Esophagus (tissue), 2 donors: Measurements from ENCODE around the gene PNMA6E. TPM values are rescaled to one million over a fixed set of nuclear protein-coding genes. Genes with fewer than 3 reads are reported as not detected.
"Not testable (repeated sequence)": the region's sequence is repeated elsewhere in the genome, so short reads cannot be mapped to it uniquely, and the experiment has no call there.

Source experiments
- H3K27ac ChIP-seq, 2 donors: one replicate each; pipeline ENCODE4 v1.5.1; 2013; ENCODE audit warnings: low read depth in 2 of 2, mild to moderate bottlenecking in 2 of 2, inconsistent platforms in 1 of 2, low read length in 1 of 2, moderate library complexity in 1 of 2
- H3K27me3 ChIP-seq, 2 donors: one replicate each; pipeline ENCODE4 v1.6.1; 2013; ENCODE audit warnings: low read length in 2 of 2, control low read depth in 1 of 2, mild to moderate bottlenecking in 1 of 2; ENCODE audit not compliant: insufficient read depth in 2 of 2, control insufficient read depth in 1 of 2
- H3K36me3 ChIP-seq, 2 donors: one replicate each; pipeline ENCODE4 v1.6.1; 2013; ENCODE audit warnings: low read length in 1 of 2; ENCODE audit not compliant: control insufficient read depth in 2 of 2, insufficient read depth in 2 of 2
- H3K4me1 ChIP-seq, 2 donors: one replicate each; pipeline ENCODE4 v1.6.1; 2013; ENCODE audit warnings: low read length in 1 of 2; ENCODE audit not compliant: control insufficient read depth in 2 of 2, insufficient read depth in 2 of 2
- H3K4me3 ChIP-seq, 2 donors: one replicate each; pipeline ENCODE4 v1.5.1; 2013; ENCODE audit warnings: low read length in 2 of 2, mild to moderate bottlenecking in 2 of 2, low read depth in 1 of 2, moderate library complexity in 1 of 2
- H3K9me3 ChIP-seq, 2 donors: one replicate each; pipeline ENCODE4 v1.6.1; 2013; ENCODE audit warnings: mild to moderate bottlenecking in 2 of 2, low read depth in 1 of 2, low read length in 1 of 2, moderate library complexity in 1 of 2; ENCODE audit not compliant: control insufficient read depth in 2 of 2, insufficient read depth in 1 of 2
- WGBS, 2 donors: extraction: QIAGEN DNeasy Blood & Tissue Kit; methylation state at CpG; one replicate each; pipeline ENCODE4 v1.1.7; 2013; 5-methylcytosine and 5-hydroxymethylcytosine counted together
- polyA plus RNA-seq, 2 donors: library from polyadenylated mRNA; stranded (reverse); fragments of 200-250 nt; gene quantifications; one replicate each; pipeline ENCODE4 v1.2.3, GENCODE V29; 2013
- donor health status: healthy with polysubstance abuse.
- donor health status: Bipolar disorder and iron deficiency.

The PNMA6E gene
- polyA plus RNA-seq, 2 donors, result not detected

DNA sequence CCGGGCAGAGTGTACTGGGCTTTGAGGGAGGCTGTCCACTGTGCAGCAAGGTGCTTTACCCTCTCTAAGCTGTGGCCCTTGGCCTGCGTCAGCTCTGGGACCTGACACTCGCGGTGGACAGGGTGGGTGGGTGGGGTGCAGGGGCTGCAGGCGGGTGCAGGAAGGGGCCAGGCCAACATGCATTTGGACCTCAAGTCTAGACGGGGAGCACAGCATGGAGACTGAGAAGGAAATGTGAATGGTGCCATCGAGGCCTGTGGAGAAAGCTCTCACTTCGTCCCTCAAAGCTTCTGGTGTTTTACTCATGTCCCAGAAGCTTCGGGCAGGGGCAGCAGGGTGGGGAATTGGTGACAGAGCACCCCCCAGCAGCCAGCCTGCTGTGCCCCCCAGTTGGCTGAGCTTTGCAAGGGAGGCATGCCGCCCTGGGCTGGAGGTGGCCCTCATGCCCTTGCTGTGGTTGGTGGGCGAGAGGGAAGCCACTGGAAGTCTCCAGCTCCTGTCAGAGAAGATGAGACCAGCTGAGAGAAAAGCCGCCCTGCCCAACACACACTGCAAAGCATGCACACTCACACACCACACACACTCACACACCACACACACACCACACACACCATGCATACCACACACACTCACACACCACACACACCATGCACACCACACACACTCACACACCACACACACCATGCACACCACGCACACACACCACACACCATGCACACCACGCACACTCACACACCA lies 12.3 kb downstream of the PNMA6E start:
- no peaks in the 10 kb centered on the region for H3K27me3 ChIP-seq
- H3K4me3 ChIP-seq, result no peak overlapping the region
- H3K9me3 ChIP-seq, result no peaks in the 10 kb centered on the region
- H3K4me1 ChIP-seq, result no peaks in the 10 kb centered on the region
- no peak overlapping the region for H3K27ac ChIP-seq
- 86 to 87% methylated on average over 11 to 14 of the region's 14 CpGs for WGBS, 2 donors
- H3K36me3 ChIP-seq, result no peaks in the 10 kb centered on the region

DNA sequence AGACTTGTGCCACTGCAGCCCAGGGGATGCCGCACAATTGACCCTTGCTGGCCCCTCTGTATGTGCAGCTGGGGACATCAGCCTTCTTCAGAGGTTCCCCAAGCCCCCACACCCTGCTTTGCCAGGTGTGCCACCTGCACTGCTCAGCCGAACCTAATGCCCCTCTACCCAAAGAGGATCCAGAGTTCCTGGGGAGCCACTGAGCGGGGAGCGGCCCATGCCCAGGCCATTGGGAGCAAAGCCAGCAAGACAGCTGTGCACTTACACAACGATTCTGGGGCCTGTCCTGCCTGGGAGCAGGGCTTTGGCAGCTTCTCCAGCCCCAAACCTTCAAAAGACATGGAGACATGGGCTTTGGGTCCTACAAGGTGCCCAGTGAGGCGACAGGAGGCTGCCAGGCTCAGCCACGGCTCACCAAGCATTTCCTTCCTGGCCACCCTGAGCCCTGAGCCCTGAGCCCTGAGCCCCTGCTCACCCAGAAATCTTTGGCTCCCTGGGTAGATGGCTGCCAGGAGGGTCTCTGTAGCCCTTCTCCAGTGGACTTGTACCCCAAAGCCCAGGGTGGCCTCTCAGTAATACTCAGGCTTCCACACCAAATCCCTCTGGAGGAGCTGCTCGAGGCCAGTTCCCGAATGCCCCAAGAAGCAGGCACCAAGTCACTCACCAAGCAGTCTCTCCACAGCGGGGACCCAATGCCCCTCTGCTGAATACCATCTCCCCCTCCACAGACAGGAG lies 13.0 kb downstream of the PNMA6E start:
- WGBS, 2 donors, result 84% methylated on average over 10 of the region's 10 CpGs
- Histone ChIP-seq H3K27me3 (no peaks in the 10 kb centered on the region), H3K36me3 (no peaks in the 10 kb centered on the region), H3K4me1 (no peaks in the 10 kb centered on the region), H3K9me3 (no peaks in the 10 kb centered on the region), H3K27ac (no peak overlapping the region), H3K4me3 (no peak overlapping the region)

DNA sequence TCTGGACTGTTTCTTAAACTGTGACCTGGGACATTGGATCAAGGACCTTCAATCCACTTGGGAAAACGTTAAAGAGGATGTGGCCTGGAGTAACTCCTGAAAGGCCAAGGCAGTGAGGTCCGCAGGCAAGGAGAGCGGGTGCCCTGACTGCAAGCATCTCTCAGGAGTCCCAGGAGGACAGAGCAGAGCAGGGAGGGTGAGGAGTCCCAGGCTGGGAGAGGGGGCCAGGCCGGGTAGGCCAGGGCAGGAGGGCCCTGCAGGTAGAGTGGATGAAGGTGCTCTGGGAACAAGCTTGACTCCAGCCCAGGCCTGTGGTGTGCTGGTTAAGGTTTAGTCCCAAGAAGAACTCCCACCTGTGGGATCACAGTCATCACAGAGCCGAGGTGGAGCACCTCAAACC lies 13.8 kb downstream of the PNMA6E start:
- WGBS, 2 donors, result 65 to 73% methylated on average over 4 to 5 of the region's 5 CpGs
- Histone ChIP-seq H3K9me3 (no peaks in the 10 kb centered on the region), H3K4me1 (no peaks in the 10 kb centered on the region)

DNA sequence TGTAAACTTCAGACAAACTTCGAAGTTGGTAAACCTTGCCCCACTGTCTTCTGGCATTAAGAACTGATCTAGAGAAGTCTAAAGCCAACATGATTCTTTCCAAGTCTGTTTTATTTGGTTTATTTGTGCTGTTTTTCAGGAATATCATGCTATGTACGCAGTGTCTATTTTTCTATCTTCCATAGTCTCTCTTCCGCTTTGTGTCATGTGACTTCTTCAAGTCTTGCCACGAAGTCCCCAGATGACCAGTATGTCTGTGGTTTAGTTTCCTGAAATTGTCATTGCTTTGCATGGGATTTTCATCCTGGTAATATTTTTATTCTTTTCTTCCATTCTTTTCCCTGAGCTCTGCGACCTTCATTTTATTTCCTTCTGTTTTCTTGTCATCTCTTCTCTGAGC lies 15.1 kb downstream of the PNMA6E start:
- H3K36me3 ChIP-seq, result no peaks in the 10 kb centered on the region
- no peaks in the 10 kb centered on the region for H3K27me3 ChIP-seq
- no peaks in the 10 kb centered on the region for H3K4me1 ChIP-seq
- 83 to 88% methylated on average over 5 of the region's 5 CpGs for WGBS, 2 donors
- H3K4me3 ChIP-seq, result no peak overlapping the region
- no peak overlapping the region for H3K27ac ChIP-seq
- H3K9me3 ChIP-seq, result no peaks in the 10 kb centered on the region

More for the DNA sequence above, 13.8 kb downstream of the PNMA6E start:
- Histone ChIP-seq H3K36me3 (no peaks in the 10 kb centered on the region), H3K27me3 (no peaks in the 10 kb centered on the region), H3K4me3 (no peak overlapping the region), H3K27ac (no peak overlapping the region)

DNA sequence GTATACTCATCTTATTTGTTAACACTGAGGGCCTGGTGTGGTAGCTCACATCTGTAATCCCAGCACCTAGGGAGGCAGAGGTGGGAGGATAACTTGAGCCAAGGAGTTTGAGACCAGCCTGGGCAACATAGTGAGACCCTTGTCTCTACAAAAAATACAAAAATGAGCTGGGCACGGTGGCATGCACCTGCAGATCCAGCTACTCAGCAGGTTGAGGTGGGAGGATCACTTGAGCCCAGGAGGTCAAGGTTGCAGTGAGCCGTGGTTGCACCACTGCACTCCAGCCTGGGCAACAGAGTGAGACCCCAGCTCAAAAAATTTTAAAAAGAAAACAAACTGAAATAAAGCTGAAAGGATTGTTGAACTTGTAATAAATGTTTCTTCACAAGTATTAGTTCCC lies 16.2 kb downstream of the PNMA6E start:
- not testable (repeated sequence) for H3K4me3 ChIP-seq, H3K27me3 ChIP-seq, H3K9me3 ChIP-seq, H3K4me1 ChIP-seq, H3K27ac ChIP-seq, H3K36me3 ChIP-seq
- 66 to 79% methylated on average over 2 of the region's 2 CpGs for WGBS, 2 donors

DNA sequence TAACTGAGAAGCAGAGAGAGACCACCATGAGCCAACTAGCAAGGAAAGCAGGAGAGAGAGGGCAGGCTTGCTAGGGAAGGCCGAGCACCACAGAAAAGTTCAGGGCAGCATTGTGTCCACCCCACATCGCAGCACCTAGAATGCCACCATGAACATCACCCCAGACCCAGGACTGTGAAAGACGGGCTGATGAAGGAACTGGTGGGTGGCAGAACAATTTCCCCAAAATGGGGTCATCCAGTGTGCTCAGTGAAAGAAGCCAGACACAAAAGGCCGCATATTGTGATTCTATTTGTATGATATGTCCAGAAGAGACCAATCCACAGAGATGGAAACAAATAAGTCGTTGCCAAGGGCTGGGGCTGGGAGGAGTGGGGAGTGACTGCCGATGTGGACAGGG lies 16.8 kb downstream of the PNMA6E start:
- Histone ChIP-seq H3K9me3 (no peaks in the 10 kb centered on the region), H3K4me3 (no peak overlapping the region), H3K27ac (no peak overlapping the region), H3K36me3 (no peaks in the 10 kb centered on the region), H3K4me1 (no peaks in the 10 kb centered on the region), H3K27me3 (no peaks in the 10 kb centered on the region)
- WGBS, 2 donors, result 89 to 90% methylated on average over 6 of the region's 6 CpGs

DNA sequence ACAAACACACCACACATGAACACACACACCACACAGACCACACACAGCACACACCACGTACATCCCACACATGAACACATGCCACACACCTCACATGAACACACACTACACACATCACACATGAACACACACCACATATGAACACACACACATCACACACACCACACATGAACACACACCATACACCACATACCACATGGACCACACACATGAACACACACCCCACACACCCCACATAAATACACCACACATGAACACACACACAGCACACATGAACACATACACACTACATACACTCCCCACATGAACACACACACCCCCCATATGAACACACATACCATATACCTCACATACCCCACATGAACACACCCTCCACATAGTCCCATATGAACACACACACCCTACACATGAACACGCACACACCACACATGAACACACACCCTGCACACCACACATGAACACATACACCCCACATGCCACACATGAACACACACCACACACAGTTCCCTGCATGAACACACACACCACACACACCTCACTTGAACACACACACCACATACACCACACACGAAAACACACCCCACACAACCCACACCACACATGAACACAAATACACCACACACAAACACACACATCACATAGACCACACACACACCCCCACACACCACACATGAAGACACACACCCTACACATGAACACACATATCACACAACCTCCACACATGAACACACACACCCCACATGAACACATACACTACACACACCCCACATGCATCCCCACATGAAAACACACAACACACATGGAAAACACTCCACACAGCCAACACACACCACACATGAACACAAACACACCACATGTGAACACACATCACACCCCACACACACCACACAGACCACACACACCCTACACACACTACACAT lies 18.3 kb downstream of the PNMA6E start:
- WGBS, 2 donors, result 80 to 86% methylated on average over 3 of the region's 3 CpGs
- no peaks in the 10 kb centered on the region for H3K4me1 ChIP-seq
- no peaks in the 10 kb centered on the region for H3K27me3 ChIP-seq
- no peaks in the 10 kb centered on the region for H3K36me3 ChIP-seq
- H3K4me3 ChIP-seq, result no peak overlapping the region
- H3K27ac ChIP-seq, result no peak overlapping the region
- peaks cover 0 to 2% of the 10 kb centered on the region in 2 donors for H3K9me3 ChIP-seq

DNA sequence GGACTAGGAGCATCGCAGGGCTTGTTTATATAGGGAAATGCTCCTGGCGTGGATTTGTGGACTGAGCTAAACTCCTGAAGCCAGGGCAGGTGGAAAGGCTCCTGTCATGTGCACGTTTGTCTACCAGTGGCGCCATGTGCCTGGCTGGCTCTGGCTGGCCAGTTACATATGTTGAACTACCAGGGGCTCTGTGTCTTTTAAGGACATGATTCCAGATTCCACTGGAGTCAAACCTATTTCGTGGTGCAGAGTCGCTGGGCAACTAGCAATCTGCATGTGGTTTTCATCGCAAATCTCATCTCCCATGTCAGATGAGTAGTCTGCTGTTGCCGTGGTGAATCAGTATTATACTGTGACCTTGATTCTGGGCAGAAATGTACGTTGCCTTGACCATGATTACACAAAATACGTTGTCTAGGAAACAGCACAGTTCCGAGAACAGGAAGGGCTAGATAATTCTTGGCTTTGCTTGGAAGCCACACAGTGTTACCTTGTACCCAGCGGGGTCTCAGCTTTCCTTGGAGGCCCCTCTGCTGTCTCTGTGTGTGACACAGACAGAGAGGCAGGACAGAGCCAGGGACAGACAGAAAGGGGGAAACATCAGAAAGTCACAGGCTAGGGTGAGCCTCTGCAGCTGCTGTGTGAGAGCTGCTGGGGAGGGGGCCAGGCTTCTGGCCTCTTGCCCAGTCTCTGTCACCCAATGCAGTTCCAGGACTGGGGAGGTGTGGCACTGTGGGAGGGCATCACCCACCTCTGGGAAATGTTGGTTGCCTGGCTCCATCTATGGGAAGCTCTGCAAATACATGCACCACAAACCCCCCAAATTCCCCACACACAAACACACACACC lies 19.2 kb downstream of the PNMA6E start:
- WGBS, 2 donors, result 39 to 47% methylated on average over 12 of the region's 12 CpGs
- Histone ChIP-seq H3K4me1 (no peaks in the 10 kb centered on the region), H3K27ac (no peak overlapping the region)

DNA sequence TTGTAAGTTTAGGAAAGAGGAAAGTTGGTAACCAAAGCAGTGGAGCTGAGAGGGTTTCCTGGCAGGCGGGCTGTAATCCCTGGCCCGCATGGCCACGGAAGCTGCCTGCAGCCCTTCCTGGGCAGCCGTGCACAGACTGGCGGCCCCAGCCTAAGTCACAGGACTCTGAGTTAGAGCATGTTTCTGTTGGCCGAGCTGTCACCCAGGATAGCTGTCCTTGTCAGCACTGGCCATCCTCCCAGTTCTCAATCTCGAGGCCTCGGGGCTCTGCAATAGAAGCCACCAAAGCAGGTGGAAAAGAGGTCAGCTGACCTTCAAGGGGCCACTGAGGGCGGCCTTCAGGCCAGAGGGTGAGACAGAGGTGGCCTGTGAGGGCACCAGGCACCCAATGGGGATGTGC lies 20.5 kb downstream of the PNMA6E start:
- no peaks in the 10 kb centered on the region for H3K36me3 ChIP-seq
- WGBS, 2 donors, result 73 to 77% methylated on average over 8 to 9 of the region's 9 CpGs

More for the DNA sequence above, 19.2 kb downstream of the PNMA6E start:
- Histone ChIP-seq H3K4me3 (no peak overlapping the region), H3K36me3 (no peaks in the 10 kb centered on the region), H3K27me3 (no peaks in the 10 kb centered on the region), H3K9me3 (peaks cover 0 to 2% of the 10 kb centered on the region in 2 donors)

More for the DNA sequence above, 20.5 kb downstream of the PNMA6E start:
- no peak overlapping the region for H3K27ac ChIP-seq
- H3K9me3 ChIP-seq, result peaks cover 0 to 2% of the 10 kb centered on the region in 2 donors
- H3K27me3 ChIP-seq, result no peaks in the 10 kb centered on the region
- H3K4me1 ChIP-seq, result no peaks in the 10 kb centered on the region
- no peak overlapping the region for H3K4me3 ChIP-seq
